ENCODE results near the gene SRY. TPM values are rescaled to one million over a fixed set of nuclear protein-coding genes. Genes with fewer than 3 reads are reported as not detected.
"Not testable (repeated sequence)": the region's sequence is repeated elsewhere in the genome, so short reads cannot be mapped to it uniquely, and the experiment has no call there.

SRY gene
- not detected for total RNA-seq

DNA sequence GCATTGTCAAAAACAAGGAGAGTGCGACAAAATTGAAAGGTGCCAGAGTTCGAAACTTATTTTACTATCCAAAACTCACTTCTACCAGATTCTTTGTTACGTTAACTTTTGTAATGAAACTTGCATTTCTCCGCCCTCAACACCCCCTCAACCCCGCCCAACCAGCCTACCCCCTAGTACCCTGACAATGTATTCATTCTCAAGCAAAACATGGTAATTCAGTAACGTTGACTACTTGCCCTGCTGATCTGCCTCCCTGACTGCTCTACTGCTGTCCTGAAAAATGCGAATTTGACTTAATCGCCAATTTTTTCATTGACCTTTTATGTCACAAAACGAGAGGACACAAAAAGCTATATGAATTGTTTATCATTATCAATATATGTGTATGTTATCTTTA, at the start of gene SRY:
Gene SRY (minus strand): TSS at position 83 of the 400 bp plus-strand sequence. CDS start 79 bp downstream, at position 4.
- no peak for DNase-seq (ENCODE audit: low read depth in 2 of 3, low spot score in 2 of 3)

GRCh38 chrY:2837078-2837477, 49.6 kb upstream of the SRY start:
- no peak for DNase-seq (ENCODE audit: low read depth in 2 of 3, low spot score in 2 of 3)

DNA sequence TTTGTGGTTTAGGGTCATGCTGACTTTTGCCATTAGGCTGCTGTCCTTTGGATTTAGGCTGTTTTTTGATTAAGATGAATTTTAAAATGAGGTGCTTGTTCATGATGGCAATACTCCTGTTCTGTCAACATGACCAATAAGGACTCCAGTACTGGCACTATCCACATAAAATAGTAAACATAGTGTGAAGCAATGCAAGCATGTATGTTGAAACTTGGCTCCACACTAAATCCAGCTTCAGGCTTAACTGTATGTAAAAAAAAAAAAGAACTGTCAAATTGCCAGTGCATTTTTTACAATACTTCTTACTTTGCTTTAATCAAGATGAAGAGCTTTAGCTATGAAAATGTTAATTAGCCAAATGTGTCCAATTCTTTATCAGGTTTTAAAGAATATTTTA, 47.7 kb upstream of the SRY start:
- DNase-seq (ENCODE audit: low read depth in 2 of 3, low spot score in 2 of 3) = no peak

GRCh38 chrY:2828497-2828896, 41.0 kb upstream of the SRY start:
- no peak for DNase-seq (ENCODE audit: low read depth in 2 of 3, low spot score in 2 of 3)

DNA sequence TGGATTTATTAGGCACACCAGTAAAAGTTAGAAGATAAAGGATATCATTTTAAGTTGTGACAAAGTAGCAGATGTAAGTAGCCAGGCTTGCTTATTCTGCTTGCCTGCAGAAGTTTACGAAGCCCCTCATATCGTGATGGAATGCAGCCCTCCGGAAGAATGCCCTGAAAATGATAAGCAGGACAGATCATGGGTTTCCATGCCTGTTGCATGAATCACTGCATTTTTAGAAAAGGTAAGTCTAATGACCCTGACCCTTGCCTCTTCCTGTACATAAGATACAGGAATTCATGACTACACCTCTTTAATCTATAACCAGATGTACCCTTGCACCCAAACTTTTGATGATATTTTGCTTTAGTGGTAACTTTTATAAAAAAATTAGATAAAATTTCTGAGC, 37.0 kb upstream of the SRY start:
- DNase-seq (ENCODE audit: low read depth in 2 of 3, low spot score in 2 of 3) = no peak

DNA sequence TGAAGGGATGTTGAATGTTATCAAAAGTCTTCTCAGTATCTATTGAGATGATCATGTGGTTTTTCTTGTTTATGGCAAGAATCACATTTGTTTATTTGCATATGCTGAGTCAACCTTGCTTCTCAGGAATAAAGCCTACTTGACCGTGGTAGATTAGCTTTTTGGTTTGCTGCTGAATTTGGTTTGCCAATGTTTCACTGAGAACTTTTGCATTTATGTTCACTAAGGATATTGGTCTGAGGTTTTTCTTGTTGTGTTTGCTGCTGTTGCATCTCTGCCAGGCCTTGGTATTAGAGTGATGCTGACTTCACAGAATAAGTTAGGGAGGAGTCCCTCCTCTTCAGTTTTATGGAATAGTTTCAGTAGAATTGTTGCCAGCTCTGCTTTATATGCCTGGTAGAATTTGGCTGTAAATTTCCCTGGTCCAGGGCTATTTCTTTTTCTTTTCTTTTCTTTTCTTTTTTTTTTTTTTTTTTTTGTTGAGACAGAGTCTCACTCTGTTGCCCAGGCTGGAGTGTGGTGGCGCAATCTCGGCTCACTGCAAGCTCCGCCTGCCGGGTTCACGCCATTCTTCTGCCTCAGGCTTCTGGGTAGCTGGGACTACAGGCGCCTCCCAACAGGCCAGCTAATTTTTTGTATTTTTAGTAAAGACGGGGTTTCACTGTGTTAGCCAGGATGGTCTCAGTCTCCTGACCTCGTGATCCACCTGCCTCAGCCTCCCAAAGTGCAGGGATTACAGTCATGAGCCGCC, 29.8 kb upstream of the SRY start:
- not testable (repeated sequence) for DNase-seq (ENCODE audit: low read depth in 2 of 3, low spot score in 2 of 3)

DNA sequence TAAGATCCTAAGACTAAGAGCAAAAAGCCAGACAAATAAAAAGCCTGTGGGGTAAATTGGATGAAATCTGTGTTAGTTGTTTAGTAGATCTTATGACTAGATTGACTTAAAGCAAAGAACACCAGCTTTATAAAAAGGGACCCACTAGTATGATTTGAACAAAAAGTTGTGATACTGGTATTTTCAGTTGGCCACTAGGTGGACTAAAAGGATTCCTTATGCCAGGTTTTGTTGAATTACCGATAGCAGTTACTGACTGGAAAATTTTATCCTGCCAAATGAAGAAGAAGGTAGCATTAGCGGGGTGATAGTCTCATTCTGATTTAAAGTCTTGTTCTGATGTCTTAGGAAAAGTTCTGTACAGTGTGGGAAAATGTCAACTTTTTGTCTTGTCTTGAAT, 12.8 kb upstream of the SRY start:
- DNase-seq (ENCODE audit: low read depth in 2 of 3, low spot score in 2 of 3) = peak in 1 of 3 donors; percentile 20

DNA sequence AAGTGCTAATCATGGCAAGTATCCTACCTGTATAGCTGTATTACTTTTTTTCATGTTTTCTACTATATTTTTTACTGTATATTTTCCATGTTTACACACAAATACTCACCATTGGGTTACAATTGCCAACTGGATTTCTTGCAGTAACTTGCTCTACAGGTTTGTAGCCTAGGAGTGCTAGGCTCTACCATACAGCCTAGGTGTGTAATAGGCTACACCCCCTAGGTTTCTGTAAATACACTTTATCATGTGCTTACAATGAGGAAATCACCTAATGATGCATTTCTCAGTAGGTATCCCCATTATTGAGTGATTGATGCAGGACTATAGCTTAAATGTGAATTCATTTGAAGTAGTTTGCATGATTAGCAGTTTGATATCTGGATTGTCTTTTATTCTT, 10.5 kb upstream of the SRY start:
- DNase-seq (ENCODE audit: low read depth in 2 of 3, low spot score in 2 of 3) = no peak

- no peak for DNase-seq (ENCODE audit: low read depth in 2 of 3, low spot score in 2 of 3)
Observed at GRCh38 chrY:2796977-2797523, 9.6 kb upstream of the SRY start.

DNA sequence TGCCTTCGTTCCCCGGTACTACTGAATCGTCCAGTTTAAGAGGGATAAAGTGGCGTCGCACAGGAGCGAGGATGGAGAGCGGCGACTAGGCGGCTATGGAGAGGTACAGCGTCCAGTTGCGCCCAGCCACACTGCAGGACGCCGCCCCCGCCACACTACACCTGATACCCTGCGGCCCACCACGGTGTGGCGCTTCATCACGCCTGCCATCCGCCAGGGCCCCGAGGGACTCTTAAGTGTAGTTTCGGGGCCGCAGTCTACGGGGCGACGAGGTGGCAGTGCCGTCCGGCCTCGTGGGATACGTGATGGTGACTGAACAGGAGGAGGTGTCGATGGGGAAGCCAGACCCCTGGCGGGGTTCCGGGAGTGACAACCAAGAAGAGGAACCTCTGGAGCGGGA, 2.3 kb upstream of the SRY start:
- no peak for DNase-seq (ENCODE audit: low read depth in 2 of 3, low spot score in 2 of 3)

DNA sequence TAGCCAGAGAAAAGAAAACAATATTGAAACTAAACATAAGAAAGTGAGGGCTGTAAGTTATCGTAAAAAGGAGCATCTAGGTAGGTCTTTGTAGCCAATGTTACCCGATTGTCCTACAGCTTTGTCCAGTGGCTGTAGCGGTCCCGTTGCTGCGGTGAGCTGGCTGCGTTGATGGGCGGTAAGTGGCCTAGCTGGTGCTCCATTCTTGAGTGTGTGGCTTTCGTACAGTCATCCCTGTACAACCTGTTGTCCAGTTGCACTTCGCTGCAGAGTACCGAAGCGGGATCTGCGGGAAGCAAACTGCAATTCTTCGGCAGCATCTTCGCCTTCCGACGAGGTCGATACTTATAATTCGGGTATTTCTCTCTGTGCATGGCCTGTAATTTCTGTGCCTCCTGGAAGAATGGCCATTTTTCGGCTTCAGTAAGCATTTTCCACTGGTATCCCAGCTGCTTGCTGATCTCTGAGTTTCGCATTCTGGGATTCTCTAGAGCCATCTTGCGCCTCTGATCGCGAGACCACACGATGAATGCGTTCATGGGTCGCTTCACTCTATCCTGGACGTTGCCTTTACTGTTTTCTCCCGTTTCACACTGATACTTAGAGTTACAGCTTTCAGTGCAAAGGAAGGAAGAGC, 488 bp downstream of the SRY start:
- DNase-seq (ENCODE audit: low read depth in 2 of 3, low spot score in 2 of 3) = peak in 1 of 3 donors; percentile 17

Small RNAs within 50 kb of the gene (small RNA-seq; reads per million reads assigned to genes)
- not detected for gene RNU6-1334P
- gene TOMM22P2 = not detected

Other genes with a start within 250 kb of the SRY start
- 407 TPM for gene RPS4Y1, start 53.9 kb upstream of the SRY start, total RNA-seq
- gene ZFY, start 147.7 kb upstream of the SRY start, total RNA-seq = 14.8 TPM

Data from hematopoietic multipotent progenitor cell (in vitro differentiated cells).